Astrocyte of the spinal cord (primary cell): ENCODE data around the gene RNF141.

Source experiments
- DNase-seq: peaks from one replicate; pipeline ENCODE4 v3.0.0; 2011; ENCODE audit warnings: low read depth, low spot score
- H3K4me3 ChIP-seq: 2 replicates; pipeline ENCODE4 v1.5.1; 2011; ENCODE audit warnings: low read depth, mild to moderate bottlenecking, low read length, moderate library complexity
- in situ Hi-C: cut with HindIII; loops from 2 replicates; pipeline ENCODE4 v1.10.0; 2017; ENCODE audit warnings: low sequenced_read_pairs
- TF ChIP-seq, protein P1 (sequence below): IDR thresholded peaks from 2 replicates; pipeline ENCODE4 v1.5.1; 2012; ENCODE audit warnings: low read depth, mild to moderate bottlenecking, low read length, inconsistent platforms

The RNF141 gene

DNA sequence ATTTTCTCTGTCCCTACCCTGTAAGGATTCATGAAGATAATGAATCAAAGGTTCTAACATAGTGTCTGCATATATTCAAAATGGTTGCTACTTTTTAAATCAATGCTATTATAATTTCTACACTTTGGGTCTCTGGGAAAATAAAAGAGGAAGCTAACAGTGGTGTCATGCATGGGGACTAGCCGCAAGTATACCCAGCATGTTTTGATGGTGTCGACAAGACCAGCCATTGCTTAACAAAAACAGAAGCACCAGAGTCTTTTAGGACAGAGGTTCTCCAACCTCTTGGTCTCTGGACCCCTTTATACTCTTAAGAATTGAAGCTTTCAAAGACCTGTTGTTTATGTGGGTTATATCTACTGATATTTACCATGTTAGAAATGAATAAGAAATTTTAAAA lies 37.8 kb downstream of the RNF141 start:
- DNase-seq, result no peak
- no peak overlapping the region for H3K4me3 ChIP-seq
- in situ Hi-C loops, result no loop called here

GRCh38 chr11:10502770-10503169 lies 38.2 kb downstream of the RNF141 start:
- TF ChIP-seq, protein P1, sequence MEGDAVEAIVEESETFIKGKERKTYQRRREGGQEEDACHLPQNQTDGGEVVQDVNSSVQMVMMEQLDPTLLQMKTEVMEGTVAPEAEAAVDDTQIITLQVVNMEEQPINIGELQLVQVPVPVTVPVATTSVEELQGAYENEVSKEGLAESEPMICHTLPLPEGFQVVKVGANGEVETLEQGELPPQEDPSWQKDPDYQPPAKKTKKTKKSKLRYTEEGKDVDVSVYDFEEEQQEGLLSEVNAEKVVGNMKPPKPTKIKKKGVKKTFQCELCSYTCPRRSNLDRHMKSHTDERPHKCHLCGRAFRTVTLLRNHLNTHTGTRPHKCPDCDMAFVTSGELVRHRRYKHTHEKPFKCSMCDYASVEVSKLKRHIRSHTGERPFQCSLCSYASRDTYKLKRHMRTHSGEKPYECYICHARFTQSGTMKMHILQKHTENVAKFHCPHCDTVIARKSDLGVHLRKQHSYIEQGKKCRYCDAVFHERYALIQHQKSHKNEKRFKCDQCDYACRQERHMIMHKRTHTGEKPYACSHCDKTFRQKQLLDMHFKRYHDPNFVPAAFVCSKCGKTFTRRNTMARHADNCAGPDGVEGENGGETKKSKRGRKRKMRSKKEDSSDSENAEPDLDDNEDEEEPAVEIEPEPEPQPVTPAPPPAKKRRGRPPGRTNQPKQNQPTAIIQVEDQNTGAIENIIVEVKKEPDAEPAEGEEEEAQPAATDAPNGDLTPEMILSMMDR, result no peak
- H3K4me3 ChIP-seq, result no peak overlapping the region
- DNase-seq, result no peak

More for the DNA sequence above, 37.8 kb downstream of the RNF141 start:
- TF ChIP-seq, protein P1, result no peak

DNA sequence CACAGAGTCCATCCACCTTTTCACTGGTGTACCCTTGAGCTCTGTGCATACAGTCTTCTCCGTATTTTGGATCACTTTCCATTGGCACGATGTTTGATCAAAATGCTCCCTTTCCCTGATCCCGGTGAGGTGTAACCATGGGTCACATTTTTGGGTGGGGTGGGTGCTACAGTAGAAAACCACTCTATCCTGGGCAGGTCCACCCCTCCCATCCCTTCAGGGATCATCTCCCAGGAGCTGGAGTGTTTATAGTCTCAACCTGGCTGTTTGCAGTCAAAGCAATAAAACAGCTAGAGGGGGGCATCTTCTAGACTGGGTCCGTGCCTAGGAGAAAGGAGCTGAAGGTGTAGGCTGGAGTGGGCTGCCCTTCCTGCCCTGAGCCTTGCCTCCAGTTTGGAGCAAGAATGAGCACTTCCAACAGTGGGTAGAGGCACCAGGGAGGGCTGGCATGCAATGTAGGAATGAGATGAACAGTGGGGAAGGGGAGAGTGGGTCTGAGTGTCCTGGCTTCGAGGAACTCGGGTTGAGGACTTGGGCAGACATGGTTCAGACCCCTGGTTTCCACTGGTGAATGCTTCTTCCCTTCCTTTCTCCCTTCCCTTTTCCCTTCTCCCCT lies 38.8 kb downstream of the RNF141 start:
- no peak overlapping the region for H3K4me3 ChIP-seq
- TF ChIP-seq, protein P1, result no peak
- DNase-seq, result no peak
- in situ Hi-C loops, result no loop called here

More at GRCh38 chr11:10502770-10503169, 38.2 kb downstream of the RNF141 start:
- in situ Hi-C loops, result no loop called here

GRCh38 chr11:10500757-10501684 lies 40.0 kb downstream of the RNF141 start:
- in situ Hi-C loops, result no loop called here
- no peak overlapping the region for H3K4me3 ChIP-seq
- DNase-seq, result no peak
- TF ChIP-seq, protein P1, result no peak

DNA sequence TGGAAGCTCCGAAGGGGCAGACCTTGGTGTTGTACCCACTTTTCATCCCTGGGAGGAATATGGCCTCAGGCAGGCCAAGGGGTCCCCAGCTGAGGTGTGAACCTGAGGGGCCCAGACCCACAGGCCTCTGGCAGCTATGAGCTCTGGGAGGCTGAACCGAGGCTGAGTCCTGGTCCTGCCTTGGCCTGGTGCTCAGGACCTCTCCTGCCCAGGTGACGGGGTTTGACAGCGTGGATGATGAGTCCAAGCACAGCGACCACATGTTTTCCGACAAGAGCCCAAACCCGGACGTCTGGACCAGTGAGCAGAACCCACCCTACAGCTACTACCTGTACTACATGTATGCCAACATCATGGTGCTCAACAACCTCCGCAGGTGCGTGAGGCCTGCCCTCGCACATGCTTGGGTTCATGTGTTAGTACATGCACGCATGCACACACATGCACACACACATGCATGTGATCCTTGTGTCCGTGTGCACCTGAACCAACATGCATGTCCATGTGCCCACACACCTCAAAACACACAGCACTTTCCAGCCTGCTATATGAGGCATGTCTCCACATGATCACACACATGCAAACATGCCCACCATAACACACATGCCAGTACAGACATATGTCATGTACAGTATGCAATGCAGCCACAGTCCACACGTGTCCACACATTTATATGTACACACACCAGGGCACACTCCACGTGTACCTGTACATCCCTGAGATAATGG lies 40.9 kb downstream of the RNF141 start:
- TF ChIP-seq, protein P1, result no peak
- no peak overlapping the region for H3K4me3 ChIP-seq
- no peak for DNase-seq
- in situ Hi-C loops, result no loop called here

- in situ Hi-C loops, result no loop called here
- H3K4me3 ChIP-seq, result no peak overlapping the region
- TF ChIP-seq, protein P1, result no peak
- no peak for DNase-seq
These were observed 41.5 kb downstream of the RNF141 start for GRCh38 chr11:10499452-10499851.
